GM10266 (cell line): ENCODE results near the gene RBM17.

ENCODE experiments used
- DNase-seq: peaks from one replicate; pipeline ENCODE4 v3.0.0; 2012; ENCODE audit errors: extremely low spot score
- CTCF ChIP-seq: IDR thresholded peaks from 2 replicates; pipeline ENCODE4 v1.5.1; 2012; ENCODE audit warnings: mild to moderate bottlenecking, low read depth; ENCODE audit not compliant: control insufficient read depth, insufficient read depth; ENCODE audit errors: missing control alignments

RBM17 gene

GRCh38 chr10:6133331-6134098 is 44.7 kb downstream of the RBM17 start:
- TF ChIP-seq CTCF = no peak
- DNase-seq = no peak

GRCh38 chr10:6134099-6134823 is 45.4 kb downstream of the RBM17 start:
- no peak for DNase-seq
- TF ChIP-seq CTCF = no peak

- no peak for TF ChIP-seq CTCF
- DNase-seq = no peak
These were observed 46.2 kb downstream of the RBM17 start for GRCh38 chr10:6135039-6135438.

GRCh38 chr10:6135589-6136168 is 46.8 kb downstream of the RBM17 start:
- no peak for TF ChIP-seq CTCF
- DNase-seq = no peak

- DNase-seq = peak; percentile 73
- no peak for TF ChIP-seq CTCF
These were observed 47.7 kb downstream of the RBM17 start for GRCh38 chr10:6136215-6137201.

GRCh38 chr10:6138456-6138855 is 49.6 kb downstream of the RBM17 start:
- TF ChIP-seq CTCF = no peak

More at GRCh38 chr10:6138456-6138855, 49.6 kb downstream of the RBM17 start:
- DNase-seq = no peak
